HG02885 (cell line): Measurements from ENCODE around the gene ADGRD1.

ENCODE experiments used
- ATAC-seq: cut with Tn5 transposase; IDR thresholded peaks from one replicate; pipeline ENCODE4 v1.9.1; 2021; ENCODE audit warnings: mild to moderate bottlenecking; ENCODE audit not compliant: unreplicated experiment, poor library complexity

ADGRD1 gene

GRCh38 chr12:131171029-131171428, 217.3 kb downstream of the ADGRD1 start:
- no peak for ATAC-seq

GRCh38 chr12:131174901-131175300, 221.2 kb downstream of the ADGRD1 start:
- no peak for ATAC-seq

- no peak for ATAC-seq
Measured at GRCh38 chr12:131176266-131176665, 222.6 kb downstream of the ADGRD1 start.

GRCh38 chr12:131176926-131177325, 223.2 kb downstream of the ADGRD1 start:
- no peak for ATAC-seq

- ATAC-seq = no peak
Measured at GRCh38 chr12:131177599-131177998, 223.9 kb downstream of the ADGRD1 start.

- no peak for ATAC-seq
Measured at GRCh38 chr12:131187602-131188001, 233.9 kb downstream of the ADGRD1 start.

GRCh38 chr12:131188131-131189050, 234.7 kb downstream of the ADGRD1 start:
- ATAC-seq = no peak

GRCh38 chr12:131189781-131190180, 236.1 kb downstream of the ADGRD1 start:
- ATAC-seq = no peak

- ATAC-seq = no peak
Measured at GRCh38 chr12:131190965-131191364, 237.3 kb downstream of the ADGRD1 start.
